ENCODE data around the gene SLC44A3. TPM values are rescaled to one million over a fixed set of nuclear protein-coding genes. Genes with fewer than 3 reads are reported as not detected.

Gene SLC44A3
- total RNA-seq, 1 experiment from 2014 or later = 3.8 TPM

GRCh38 chr1:94858276-94858675 is 38.1 kb downstream of the SLC44A3 start:
- DNase-seq (ENCODE audit: low read depth in 1 of 2, low spot score in 2 of 2) = peak in 1 of 2 experiments; percentile 26
- Histone ChIP-seq H3K36me3 (no peaks in the 10 kb centered on the region), H3K4me1 (replicated peaks) (peaks cover 17% of the 10 kb centered on the region), H3K4me3 (no peak overlapping the region), H3K27me3 (replicated peaks) (no peaks in the 10 kb centered on the region), H3K9me3 (replicated peaks) (no peaks in the 10 kb centered on the region), H3K27ac (no peak overlapping the region)

DNA sequence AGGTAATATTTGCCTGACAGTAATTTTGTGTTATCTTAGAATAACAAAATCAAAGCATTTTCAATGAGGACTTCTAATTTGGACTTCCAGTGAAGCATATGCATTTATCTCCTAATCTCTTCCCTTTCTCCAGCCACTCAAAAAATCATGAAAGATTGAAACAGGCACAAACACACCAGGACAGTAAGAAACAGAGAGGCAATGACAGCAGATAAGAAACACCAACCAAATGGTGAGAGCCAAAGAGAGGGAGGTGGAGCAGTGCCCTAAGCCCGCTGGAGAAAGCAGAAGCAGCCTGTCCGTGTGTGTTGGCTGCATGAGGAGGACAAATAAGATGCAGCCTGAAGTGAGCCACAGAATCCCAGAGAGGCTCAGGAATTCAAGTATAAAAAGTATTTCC is 39.0 kb downstream of the SLC44A3 start:
- no peak overlapping the region for H3K4me3 ChIP-seq
- no peaks in the 10 kb centered on the region for H3K36me3 ChIP-seq
- DNase-seq (ENCODE audit: low read depth in 1 of 2, low spot score in 2 of 2) = no peak
- H3K27ac ChIP-seq = no peak overlapping the region
- peaks cover 26% of the 10 kb centered on the region for H3K4me1 ChIP-seq (replicated peaks)
- H3K27me3 ChIP-seq (replicated peaks) = no peaks in the 10 kb centered on the region
- H3K9me3 ChIP-seq (replicated peaks) = no peaks in the 10 kb centered on the region

- no peak for DNase-seq (ENCODE audit: low read depth in 1 of 2, low spot score in 2 of 2)
- peaks cover 50% of the 10 kb centered on the region for H3K4me1 ChIP-seq (replicated peaks)
Observed at GRCh38 chr1:94862718-94863117, 42.6 kb downstream of the SLC44A3 start.

DNA sequence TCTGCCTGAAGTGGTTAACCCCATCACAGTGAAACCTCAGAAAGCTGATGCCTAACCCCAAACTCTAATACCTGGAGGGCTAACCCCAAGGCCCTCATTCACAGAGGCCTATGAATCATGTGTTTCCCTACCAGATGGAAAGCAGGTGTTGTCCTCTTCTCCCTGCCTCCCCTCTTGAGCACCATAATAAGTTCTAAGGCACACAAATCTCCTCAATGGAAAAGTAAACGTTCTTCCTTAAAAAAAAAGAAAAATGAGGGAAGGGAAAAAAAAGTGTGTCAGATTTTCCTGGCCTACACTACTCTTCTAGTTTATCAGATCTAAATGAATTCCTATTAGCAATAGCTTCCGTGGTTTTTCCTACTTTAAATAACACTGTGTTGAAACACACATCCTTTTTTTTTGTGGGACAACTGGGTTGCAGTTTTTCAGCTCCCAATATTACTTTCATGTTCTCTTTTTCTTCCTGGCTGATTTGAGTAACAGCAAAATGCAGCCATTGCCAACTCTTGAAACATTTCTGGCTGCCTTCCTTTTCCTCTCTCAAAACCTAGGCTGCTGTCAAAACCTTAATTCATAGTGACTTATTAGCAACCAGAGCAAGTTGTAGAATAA is 43.2 kb downstream of the SLC44A3 start:
- DNase-seq (ENCODE audit: low read depth in 1 of 2, low spot score in 2 of 2) = peak in 1 of 2 experiments; percentile 48
- no peak overlapping the region for H3K4me3 ChIP-seq
- peaks cover 50% of the 10 kb centered on the region for H3K4me1 ChIP-seq (replicated peaks)
- H3K36me3 ChIP-seq = no peaks in the 10 kb centered on the region
- H3K27me3 ChIP-seq (replicated peaks) = no peaks in the 10 kb centered on the region
- H3K27ac ChIP-seq = peak overlapping the region; percentile 79
- H3K9me3 ChIP-seq (replicated peaks) = no peaks in the 10 kb centered on the region

More at GRCh38 chr1:94862718-94863117, 42.6 kb downstream of the SLC44A3 start:
- Histone ChIP-seq H3K4me3 (no peak overlapping the region), H3K27ac (no peak overlapping the region; the same call in 1 of the 2 replicates), H3K36me3 (no peaks in the 10 kb centered on the region), H3K9me3 (replicated peaks) (no peaks in the 10 kb centered on the region), H3K27me3 (replicated peaks) (no peaks in the 10 kb centered on the region)

- Histone ChIP-seq H3K27ac (peak overlapping the region; percentile 79), H3K9me3 (replicated peaks) (no peaks in the 10 kb centered on the region), H3K4me3 (no peak overlapping the region), H3K36me3 (no peaks in the 10 kb centered on the region), H3K27me3 (replicated peaks) (no peaks in the 10 kb centered on the region), H3K4me1 (replicated peaks) (peaks cover 50% of the 10 kb centered on the region)
- DNase-seq (ENCODE audit: low read depth in 1 of 2, low spot score in 2 of 2) = peak; percentile 75 to 83
Observed at GRCh38 chr1:94863919-94864318, 43.8 kb downstream of the SLC44A3 start.

DNA sequence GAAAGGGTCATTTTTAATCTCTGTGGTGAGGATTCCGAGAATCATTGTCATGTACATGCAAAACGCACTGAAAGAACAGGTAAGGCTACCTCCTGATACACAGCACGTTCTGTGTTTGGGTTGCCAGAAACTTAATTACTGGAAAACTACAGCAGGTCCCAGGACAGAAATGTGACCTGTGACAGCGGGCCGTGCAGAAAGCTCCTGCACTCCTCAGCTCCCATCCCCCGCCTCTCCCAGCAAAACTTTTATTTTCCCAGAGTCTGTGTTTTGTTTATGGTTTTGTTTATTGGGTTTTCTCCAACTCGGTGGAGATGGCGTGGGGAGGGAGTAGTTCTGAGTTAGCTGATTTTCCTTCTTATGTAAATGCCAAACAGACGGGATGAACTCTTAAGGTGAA is 44.7 kb downstream of the SLC44A3 start:
- H3K9me3 ChIP-seq (replicated peaks) = no peaks in the 10 kb centered on the region
- H3K4me1 ChIP-seq (replicated peaks) = peaks cover 50% of the 10 kb centered on the region
- peak in 1 of 2 experiments; percentile 81 for DNase-seq (ENCODE audit: low read depth in 1 of 2, low spot score in 2 of 2)
- H3K27me3 ChIP-seq (replicated peaks) = no peaks in the 10 kb centered on the region
- no peaks in the 10 kb centered on the region for H3K36me3 ChIP-seq
- peak overlapping the region; percentile 79 for H3K27ac ChIP-seq
- H3K4me3 ChIP-seq = no peak overlapping the region

GRCh38 chr1:94865360-94865759 is 45.2 kb downstream of the SLC44A3 start:
- no peak for DNase-seq (ENCODE audit: low read depth in 1 of 2, low spot score in 2 of 2)
- H3K27me3 ChIP-seq (replicated peaks) = no peaks in the 10 kb centered on the region
- H3K27ac ChIP-seq = peak overlapping the region; percentile 79
- no peaks in the 10 kb centered on the region for H3K36me3 ChIP-seq
- no peaks in the 10 kb centered on the region for H3K9me3 ChIP-seq (replicated peaks)
- H3K4me1 ChIP-seq (replicated peaks) = peaks cover 50% of the 10 kb centered on the region
- no peak overlapping the region for H3K4me3 ChIP-seq

DNA sequence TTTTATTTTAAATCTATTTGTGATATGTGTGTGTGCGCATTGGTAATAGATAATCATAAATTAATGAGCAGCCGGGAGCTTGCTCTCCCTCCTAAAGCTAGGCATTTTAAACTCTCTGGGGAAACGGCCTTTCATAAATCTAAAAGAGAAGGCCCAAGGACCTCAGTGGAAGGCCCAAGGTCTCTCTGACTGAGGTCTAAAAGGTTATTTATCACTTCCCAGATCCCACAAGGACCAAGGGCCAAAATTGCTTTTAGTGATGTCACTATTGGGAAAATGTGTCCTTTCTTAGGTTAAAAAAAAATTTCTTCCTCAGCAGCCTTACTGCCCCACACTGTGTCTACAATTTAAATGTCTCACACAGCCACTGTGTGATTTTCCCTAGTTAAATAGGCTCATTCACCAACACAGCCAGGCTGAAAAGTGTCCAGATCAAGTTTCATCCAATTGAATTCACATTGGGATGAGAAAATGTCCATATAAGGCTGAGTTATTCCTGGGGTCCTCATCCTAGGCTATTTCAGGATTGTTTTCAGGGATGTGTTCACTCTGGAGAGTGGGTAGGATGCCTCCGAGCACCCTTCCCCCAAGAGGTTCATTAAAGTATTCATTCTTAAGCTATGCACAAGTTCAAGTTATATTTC is 46.1 kb downstream of the SLC44A3 start:
- Histone ChIP-seq H3K4me1 (replicated peaks) (peaks cover 50% of the 10 kb centered on the region), H3K4me3 (no peak overlapping the region), H3K27ac (peak overlapping the region; percentile 79), H3K36me3 (no peaks in the 10 kb centered on the region), H3K27me3 (replicated peaks) (no peaks in the 10 kb centered on the region), H3K9me3 (replicated peaks) (no peaks in the 10 kb centered on the region)
- peak in 1 of 2 experiments; percentile 56 for DNase-seq (ENCODE audit: low read depth in 1 of 2, low spot score in 2 of 2)

- no peak overlapping the region for H3K27ac ChIP-seq
- DNase-seq (ENCODE audit: low read depth in 1 of 2, low spot score in 2 of 2) = no peak
Observed at GRCh38 chr1:94871031-94871430, 50.9 kb downstream of the SLC44A3 start.

DNA sequence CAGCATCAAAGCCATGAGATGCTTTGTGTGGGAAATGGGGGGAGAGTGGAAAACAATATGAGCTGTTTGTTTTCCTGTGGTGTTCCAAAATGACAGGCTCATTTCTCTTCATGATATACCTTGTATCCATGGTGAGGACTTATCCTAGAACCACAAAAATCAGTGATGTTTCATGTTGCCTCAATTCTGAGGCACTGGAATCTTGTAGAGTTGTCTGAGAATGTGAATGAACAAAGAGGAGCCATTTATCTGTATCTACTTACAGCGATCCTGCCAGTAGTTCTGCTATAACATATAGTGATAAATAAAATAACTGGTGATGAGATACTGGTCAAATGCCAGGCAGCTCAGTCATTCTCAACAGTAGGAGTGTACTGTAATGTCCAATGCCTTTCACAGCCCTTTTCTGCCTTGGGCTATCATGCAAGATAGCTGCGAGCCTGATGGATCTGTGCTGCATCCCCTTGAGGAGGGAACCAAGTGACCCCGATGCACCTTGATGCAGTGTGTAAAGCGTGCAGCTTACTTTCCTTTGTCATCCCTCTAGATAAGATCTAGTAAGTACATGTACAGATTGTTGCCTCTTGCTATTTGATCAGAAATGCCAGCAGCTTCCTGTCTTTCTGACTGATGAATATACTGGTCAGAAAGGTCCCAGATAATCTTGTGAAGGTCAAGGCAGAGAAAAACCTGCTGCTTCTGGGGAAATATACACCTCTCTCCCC is 52.8 kb downstream of the SLC44A3 start:
- DNase-seq (ENCODE audit: low read depth in 1 of 2, low spot score in 2 of 2) = no peak
- H3K27ac ChIP-seq = no peak overlapping the region
- no peak overlapping the region for H3K4me3 ChIP-seq
- H3K4me1 ChIP-seq (replicated peaks) = peaks cover 16% of the 10 kb centered on the region
- H3K27me3 ChIP-seq (replicated peaks) = no peaks in the 10 kb centered on the region
- no peaks in the 10 kb centered on the region; the same call in 1 of the 2 replicates for H3K36me3 ChIP-seq
- H3K9me3 ChIP-seq (replicated peaks) = no peaks in the 10 kb centered on the region

More at GRCh38 chr1:94871031-94871430, 50.9 kb downstream of the SLC44A3 start:
- Histone ChIP-seq H3K27me3 (replicated peaks) (no peaks in the 10 kb centered on the region), H3K36me3 (no peaks in the 10 kb centered on the region; the same call in 1 of the 2 replicates), H3K4me3 (no peak overlapping the region), H3K4me1 (replicated peaks) (peaks cover 21% of the 10 kb centered on the region), H3K9me3 (replicated peaks) (no peaks in the 10 kb centered on the region)

DNA sequence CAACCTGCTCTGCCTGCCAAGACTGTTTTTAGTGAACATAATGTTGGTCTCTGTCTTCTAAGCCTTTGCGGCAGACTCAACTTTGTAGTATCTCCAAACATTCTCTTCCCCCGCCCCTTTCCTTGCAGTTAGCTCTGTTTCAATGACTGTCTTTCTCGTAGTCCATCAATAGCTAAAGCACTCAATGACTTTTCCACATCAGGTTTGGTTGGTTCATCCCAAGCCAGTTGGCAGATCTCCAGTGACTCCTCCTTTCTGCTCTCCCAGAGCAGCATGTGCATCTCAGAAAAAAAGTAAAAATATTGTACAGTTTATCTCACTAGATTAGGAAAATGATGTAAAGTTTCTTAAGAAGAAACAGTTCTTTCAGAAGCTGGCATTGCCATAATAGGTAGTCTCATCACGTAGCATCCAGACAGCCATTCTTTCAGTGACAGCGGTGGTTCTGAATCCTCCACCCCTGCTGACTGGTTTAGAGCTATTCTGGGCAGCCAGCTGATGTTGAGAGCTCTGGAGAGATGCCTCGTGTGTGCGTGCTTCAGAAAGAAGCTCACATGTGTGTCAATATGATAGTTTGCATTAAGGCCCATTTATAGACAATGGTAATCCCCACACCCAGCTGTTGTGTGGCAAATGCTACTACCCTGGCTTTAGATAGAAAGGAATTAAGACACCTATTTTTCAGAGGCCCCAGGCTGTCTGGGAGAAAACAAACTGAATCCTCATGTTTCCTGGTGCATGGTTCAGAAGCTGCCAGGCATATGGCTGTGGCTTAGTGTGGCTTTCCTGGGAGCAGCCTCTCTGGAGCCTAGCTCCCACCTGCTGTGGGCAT is 53.6 kb downstream of the SLC44A3 start:
- DNase-seq (ENCODE audit: low read depth in 1 of 2, low spot score in 2 of 2) = no peak
- Histone ChIP-seq H3K36me3 (no peaks in the 10 kb centered on the region; the same call in 1 of the 2 replicates), H3K27me3 (replicated peaks) (no peaks in the 10 kb centered on the region), H3K4me3 (no peak overlapping the region), H3K27ac (no peak overlapping the region), H3K9me3 (replicated peaks) (no peaks in the 10 kb centered on the region), H3K4me1 (replicated peaks) (peaks cover 24% of the 10 kb centered on the region)

- DNase-seq (ENCODE audit: low read depth in 1 of 2, low spot score in 2 of 2) = no peak
- no peaks in the 10 kb centered on the region for H3K9me3 ChIP-seq (replicated peaks)
- no peak overlapping the region for H3K4me3 ChIP-seq
- no peaks in the 10 kb centered on the region for H3K27me3 ChIP-seq (replicated peaks)
- H3K27ac ChIP-seq = no peak overlapping the region
- peaks cover 24% of the 10 kb centered on the region for H3K4me1 ChIP-seq (replicated peaks)
- H3K36me3 ChIP-seq = no peaks in the 10 kb centered on the region; the same call in 1 of the 2 replicates
Observed at GRCh38 chr1:94874423-94874822, 54.3 kb downstream of the SLC44A3 start.

DNA sequence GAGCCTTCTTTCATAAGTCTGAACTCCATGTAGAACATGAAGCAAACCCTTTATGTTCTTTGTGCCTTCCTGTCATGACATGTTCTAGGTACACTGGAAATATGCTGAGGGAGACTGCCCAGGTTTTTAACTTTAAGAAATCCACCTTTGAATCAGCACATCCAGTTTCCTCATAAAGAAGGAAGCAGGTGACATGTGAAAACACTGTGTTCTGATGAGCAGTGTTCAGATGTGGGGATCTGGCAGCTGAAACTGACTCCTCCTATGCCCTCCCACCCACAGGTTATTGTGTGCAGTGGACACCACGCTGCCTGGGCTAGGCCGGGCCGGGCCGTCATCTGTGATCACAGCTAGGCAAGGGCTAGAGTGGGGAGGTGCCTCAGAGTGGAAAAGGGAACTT is 55.6 kb downstream of the SLC44A3 start:
- H3K4me1 ChIP-seq (replicated peaks) = peaks cover 24% of the 10 kb centered on the region
- no peak overlapping the region for H3K4me3 ChIP-seq
- H3K36me3 ChIP-seq = no peaks in the 10 kb centered on the region; the same call in 1 of the 2 replicates
- no peaks in the 10 kb centered on the region for H3K9me3 ChIP-seq (replicated peaks)
- H3K27ac ChIP-seq = peak overlapping the region; percentile 17
- no peaks in the 10 kb centered on the region for H3K27me3 ChIP-seq (replicated peaks)
- DNase-seq (ENCODE audit: low read depth in 1 of 2, low spot score in 2 of 2) = no peak
